HG03066 (cell line): ENCODE measurements around the gene SLC6A6.

Experiments used
- ATAC-seq: cut with Tn5 transposase; IDR thresholded peaks from one replicate; pipeline ENCODE4 v1.9.1; 2021; ENCODE audit warnings: low read depth; ENCODE audit not compliant: unreplicated experiment

Gene SLC6A6

DNA sequence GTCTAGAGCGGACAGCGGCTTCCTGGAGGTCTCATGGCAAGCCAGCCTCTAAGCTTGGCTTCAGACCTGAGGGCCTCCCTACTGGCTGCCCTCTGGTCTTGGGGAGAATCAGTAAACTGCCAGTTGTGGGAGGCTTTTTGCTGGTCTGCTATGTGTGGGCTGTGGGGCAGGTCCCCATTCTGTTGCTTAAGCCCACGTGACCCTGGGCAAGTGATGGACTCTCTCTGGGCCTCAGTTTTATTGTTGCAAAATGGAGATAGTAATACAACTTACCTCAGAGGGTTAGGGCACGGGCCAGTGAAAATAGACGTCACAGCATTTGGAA lies 61.7 kb downstream of the SLC6A6 start:
- no peak for ATAC-seq

DNA sequence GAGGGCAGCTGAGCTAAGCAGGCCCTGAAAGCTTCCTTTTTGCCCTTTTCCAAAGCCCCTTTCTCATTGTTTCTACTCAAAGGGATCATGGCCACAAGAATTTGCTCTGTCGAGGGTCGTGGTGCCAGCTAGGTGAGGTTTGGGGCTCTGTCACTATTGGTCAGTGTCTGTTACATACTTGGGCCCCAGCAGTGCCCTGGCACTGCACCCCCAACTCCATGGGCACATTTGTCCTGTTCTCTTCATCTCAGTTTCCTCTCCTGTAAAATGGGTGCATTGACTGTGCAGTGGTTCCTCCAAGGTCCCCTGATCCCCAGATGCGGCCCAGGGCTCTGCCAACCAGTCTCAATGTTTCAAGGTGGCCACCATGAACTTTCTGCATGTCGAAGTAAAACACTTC lies 62.1 kb downstream of the SLC6A6 start:
- ATAC-seq, result no peak

DNA sequence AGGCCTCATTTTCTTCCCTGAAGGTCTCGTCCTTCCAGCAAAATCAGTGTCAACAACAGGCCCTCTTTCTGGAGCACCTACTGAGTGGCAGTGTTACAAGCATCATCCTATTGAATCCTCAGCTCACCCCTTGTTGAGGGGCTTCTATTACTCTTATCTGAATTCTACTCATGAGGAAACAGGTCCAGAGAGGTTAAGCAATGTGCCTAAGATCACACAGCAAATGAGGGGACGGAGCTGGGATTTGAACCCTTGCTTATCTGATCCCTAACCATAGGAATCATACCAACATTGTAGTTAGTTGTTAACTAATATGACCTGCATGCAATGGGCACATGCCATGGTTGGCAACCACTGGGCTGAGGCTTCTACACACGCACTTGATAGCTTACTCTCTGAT lies 63.0 kb downstream of the SLC6A6 start:
- ATAC-seq, result no peak

DNA sequence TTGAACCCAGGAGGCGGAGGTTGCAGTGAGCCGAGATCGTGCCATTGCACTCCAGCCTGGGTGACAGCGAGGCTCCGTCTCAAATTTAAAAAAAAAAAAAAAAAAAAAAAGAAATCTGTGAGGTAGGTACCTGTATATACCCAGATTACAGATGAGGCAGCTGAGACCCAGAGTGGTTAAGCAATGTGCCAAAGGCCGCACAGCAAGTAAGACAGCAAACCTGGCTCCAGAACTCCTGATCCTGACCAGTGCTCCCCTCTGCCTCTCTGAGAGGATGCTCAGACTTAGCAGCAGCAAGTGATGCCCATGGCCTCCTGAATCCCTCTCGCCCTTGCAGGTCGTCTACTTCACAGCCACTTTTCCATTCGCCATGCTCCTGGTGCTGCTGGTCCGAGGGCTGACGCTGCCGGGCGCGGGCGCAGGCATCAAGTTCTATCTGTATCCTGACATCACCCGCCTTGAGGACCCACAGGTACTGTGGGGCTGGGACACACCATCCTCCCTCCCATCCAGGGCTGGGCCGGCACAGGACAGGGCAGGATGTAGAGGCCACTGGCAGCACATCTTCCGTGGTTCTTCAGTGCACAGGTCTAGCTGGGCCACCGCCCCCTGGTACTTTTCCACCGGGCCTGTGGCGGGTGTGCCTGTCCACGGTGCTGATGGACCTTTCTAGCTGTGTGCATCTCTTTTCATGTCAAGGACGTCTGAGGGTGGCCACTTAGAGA lies 63.9 kb downstream of the SLC6A6 start:
- no peak for ATAC-seq

DNA sequence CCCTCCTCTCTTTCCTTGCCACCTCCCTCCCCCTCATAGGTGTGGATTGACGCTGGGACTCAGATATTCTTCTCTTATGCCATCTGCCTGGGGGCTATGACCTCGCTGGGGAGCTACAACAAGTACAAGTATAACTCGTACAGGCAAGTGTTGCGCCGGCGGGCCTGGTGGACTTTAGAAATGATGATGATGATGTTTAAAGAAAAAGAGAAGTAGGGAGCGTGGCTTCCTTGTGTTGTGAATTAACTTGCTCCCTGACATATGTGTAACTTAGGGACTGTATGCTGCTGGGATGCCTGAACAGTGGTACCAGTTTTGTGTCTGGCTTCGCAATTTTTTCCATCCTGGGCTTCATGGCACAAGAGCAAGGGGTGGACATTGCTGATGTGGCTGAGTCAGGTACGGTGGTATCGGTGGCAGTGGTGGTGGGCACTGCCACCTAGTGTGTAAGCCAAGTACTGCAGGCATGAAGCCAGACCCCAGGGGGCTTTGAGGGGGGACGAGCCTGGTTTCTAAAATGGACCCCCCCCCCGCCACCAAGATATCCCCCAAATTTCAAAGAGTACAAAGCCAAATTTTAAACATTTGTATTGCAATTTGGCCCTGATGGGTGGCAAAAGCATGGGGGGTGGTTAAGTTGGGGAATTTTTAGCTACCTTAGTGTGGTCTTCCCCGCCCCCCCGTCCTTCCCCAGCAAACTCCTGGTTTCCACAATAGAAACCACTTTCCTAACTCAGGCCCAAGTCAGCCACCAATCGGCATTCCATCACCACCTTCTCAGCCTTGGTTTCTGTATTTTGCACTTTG lies 65.6 kb downstream of the SLC6A6 start:
- ATAC-seq, result no peak

DNA sequence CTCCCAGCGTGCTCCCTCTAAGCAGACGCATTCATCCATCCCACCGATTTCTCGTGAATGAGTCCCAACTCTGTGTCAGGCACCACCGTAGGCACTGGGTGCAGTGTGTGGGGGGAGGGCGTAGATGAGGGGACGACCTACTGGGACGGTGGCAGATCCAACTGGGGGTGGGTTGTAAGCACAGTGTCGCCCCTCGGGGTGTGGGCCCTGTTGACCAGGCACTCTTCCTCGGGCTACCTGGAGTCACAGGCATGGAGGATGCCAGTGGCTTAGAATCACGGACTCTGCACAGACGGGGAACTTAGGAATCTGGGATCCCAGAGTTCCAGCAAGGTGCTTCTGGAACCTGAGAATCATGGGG lies 66.2 kb downstream of the SLC6A6 start:
- ATAC-seq, result no peak

DNA sequence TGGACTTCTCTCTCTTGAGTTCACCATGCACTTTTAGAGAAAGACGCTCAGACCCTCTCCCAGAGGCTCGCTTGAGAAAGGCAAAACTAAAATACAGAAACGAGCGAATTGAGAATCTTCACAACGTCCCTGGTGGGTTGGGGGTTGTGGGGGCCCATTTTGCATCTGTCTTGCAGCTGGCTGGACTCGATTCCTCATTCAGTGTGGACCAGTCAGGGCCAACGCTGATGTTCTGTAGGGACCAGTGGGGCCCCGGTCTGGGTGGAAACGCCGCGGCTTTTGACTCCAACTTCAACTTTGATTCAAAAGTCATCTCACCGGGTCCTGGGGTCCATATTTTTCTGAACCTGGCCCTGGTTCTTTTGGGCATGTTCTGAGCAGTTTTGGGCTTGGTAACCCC lies 68.1 kb downstream of the SLC6A6 start:
- ATAC-seq, result no peak

DNA sequence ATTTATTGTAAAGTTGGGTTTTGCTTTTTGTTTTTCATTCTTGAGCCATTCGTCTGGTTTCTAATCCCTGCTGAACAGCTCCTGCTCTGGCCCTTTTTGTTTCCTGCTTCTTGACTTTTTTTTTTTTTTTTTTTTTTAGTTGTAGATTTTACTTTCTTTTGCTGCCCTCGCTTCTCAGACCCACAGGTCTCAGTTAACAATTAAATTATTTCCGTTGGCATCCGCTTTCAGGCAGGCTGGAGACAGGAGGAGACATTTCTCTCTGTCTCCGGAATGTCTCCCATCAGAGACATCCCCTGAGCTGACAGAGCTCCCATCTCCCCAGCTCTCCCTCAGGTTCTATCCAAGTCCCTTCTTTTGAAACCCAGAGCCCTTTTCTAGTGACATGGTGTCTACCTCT lies 68.6 kb downstream of the SLC6A6 start:
- no peak for ATAC-seq

DNA sequence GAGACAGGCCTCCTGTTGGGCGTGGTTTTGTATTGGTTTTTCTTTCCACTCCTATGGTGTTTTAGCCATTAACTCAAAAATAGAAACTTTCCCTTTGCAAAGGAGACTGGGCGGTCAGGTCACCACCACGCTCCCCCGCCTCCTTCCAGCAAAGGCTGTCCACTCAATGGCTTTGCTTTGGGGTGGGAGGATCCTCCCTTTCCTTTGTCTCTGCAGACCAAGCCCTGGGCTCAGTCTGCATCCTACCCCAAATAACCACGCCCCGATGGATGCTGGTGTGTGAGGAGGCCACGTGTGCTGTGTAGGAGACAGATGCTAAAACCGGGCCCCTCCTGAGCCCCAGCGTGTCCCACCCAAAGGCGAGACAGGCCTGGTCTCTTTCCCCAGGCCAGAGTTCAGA lies 69.3 kb downstream of the SLC6A6 start:
- ATAC-seq, result no peak

DNA sequence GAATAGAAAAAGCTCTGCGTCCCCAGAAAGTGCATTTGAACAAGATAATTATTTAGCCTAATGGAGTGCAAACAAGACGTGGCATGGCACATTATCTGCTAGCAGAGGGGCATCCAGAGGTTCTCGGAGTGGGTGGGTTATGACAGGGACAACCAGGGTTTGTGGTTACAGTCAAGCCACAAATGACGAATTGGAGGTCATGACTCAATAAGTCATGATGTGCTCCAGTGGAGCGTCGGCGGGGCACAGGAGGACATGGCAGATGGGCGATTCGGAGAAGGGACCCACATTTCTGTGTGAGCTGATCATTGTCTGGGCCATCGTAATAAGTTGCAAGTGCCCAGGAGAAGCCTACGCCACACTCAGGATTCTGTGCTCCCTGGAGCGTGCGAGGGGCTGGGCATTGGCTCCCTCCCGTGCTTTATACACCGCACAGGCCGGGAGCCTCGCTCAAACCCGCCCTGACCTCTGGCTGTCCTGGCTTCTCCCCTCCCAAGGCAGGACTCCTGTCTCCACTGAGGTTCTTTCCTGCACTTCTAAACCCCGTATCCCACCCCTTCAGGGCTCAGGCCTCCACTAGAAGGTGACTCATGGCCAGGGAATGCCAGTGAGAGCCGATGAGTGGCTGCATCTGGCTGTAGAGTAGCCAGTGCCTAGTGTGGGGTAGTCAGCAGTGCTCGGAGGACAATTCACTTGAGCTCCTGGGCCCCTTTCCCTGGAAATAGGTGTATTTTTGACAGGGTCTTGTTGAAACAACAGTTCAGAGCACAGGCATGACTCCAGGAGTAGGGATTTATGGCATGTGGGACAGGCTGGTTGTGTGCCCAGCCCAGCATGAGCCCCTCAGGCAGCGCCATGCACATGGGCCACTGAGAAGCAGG lies 70.3 kb downstream of the SLC6A6 start:
- ATAC-seq, result no peak

DNA sequence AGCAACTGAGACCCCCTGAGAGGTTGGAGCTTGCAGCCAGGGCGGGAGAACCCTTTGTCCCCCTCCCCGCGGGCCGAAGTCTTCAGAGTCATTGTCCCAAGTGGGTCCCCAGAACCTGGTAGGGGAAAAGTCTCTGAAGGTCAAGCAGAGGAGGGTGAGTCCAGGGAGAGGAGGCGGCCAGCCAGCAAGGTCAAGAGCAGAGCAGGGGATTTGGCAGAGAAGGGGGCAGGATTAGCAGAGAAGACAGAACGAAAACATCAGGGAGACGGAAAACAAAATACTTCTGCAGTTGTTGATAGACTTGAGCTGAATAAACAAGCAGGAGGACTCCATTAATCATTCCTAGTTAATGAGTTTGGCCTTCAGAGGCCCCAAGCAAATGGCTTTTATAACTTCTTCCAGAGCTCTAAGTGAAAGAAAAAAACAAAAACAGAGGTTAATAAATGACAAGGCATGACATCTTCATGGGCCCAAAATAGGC lies 71.0 kb downstream of the SLC6A6 start:
- ATAC-seq, result no peak

DNA sequence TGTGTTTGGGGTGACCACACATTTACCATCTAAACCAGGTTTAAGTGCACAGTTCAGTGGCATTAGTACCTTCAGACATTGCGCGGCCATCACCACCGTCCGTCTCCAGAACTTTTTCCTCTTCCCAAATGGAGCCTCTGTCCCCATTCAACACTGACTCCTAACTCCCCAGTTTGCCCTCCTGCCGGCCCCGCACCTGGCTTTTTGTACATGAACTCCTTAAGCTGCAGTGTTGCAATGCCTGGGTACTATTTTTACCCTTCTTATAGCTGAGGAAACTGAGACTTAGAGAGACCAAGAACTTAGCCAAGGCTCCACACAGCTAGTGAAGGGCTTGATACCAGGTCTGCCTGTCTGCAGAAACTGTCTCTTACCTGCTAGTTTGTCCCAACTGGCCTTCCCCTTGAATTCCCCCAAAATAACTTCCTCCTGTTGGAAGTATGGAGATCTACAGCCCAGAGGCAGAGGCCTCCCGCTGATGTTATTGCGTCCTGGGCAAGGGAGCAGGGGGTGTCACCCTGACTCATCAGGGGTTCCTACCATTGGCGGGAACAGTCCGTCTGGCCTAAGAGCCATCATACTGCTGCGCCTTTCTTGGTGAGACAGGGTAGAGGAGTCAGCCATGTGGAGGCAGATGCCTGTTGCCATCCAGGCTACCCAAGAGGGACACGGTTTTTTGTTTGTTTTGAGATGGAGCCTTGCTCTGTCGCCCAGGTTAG lies 72.1 kb downstream of the SLC6A6 start:
- no peak for ATAC-seq

DNA sequence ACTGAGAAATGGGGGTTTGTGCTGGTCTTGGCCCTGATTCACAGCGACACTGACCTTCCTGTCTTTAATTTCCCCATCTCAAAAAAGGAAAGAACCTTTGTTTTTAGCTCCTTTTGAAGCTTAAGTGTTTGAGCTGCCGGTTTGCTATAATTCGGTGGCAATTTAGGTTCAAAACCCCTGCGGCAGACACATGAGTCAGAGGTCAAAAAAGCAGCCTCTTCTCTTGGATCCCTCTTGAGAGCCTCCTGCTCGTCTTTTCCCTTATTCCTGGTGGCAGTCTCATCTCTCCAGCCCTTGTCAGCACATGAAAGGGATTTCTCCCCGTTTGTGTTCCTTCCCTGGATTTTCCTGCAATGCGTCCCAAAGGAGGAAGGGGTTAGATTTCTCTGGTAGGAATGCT lies 73.2 kb downstream of the SLC6A6 start:
- ATAC-seq, result no peak

DNA sequence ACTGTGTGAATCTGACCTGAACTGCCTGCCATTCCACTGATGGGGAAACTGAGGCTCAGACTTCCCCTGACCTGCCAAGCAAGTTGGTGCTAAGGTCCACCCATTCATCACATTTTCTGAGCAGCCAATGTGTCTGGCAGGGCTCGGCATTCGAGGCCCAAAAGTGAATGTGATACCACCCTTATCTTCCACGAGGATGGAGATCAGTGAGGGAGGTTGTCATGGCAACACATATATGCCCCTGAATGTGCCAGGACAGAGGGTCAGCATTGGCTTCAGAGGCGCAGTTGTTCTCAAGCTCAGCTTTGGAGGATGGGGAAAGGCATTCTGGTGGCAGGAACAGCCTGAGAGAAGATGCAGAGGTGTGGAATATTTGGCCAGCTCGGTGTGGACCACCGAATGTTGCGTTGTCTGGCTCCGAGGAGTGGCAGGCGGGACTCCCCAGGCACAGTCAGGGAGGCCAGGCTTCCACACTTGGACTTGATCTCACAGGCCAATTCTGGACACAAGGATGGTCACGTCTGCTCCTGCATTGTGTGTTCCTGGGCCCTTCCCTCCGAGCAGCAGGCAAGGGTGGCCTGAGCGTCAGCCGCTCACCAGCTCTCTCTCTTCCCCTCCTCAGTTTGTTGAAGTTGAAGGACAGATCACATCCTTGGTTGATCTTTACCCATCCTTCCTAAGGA lies 74.3 kb downstream of the SLC6A6 start:
- ATAC-seq, result no peak

DNA sequence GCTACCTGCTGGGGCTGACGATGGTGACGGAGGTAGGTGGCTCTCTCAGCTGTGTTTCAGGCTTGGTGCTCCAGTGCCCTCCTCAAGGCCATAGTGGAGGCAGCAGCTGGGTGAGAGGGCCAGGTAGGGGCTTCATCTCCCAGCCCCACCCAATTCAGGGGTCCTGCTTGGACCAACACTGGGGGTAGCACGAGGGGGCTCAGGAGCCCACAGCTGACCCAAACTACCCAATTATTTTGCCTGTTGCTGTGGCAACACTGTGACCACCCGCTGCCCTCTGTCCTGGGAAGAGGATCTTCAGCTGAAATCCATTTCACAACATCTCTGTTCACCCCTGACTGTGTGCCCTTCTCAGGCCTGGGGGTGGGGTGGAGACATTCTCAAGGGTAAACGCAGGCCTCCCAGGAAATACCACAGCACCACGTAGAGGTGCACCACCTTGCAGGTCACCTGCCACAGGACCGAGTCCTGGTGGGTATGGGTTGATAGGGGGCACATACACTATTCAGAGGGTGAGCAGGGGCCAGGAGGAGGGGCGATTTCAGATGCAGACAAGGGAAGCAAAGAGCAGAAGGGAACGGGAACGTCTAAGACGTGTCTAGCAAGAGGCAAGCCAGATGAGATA lies 75.0 kb downstream of the SLC6A6 start:
- ATAC-seq, result no peak

DNA sequence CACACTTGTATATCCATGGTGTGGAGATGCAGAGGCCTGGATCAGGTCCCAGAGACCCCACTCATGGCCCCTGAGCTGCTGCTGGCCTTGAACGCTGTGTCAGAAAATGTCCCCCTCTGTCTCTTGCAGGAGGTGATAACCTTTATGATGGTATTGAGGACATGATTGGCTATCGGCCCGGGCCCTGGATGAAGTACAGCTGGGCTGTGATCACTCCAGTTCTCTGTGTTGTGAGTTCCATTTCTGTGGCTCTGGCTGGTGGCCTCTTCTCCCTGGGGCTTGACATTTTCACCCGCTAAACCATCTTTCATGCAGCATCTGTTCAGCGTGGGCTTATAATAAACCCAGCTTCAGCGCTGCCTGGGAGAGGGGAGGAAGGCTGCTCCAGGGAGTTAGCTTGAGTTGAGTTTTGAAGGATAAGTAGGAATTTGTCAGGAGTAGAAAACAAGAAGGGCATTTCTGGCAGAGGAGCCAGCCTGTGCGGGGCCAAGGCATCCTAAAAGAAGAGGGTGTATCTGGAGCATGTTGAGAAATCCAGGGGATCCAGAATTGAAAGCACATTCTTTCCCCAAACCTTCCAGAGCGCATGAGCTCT lies 76.6 kb downstream of the SLC6A6 start:
- ATAC-seq, result no peak

DNA sequence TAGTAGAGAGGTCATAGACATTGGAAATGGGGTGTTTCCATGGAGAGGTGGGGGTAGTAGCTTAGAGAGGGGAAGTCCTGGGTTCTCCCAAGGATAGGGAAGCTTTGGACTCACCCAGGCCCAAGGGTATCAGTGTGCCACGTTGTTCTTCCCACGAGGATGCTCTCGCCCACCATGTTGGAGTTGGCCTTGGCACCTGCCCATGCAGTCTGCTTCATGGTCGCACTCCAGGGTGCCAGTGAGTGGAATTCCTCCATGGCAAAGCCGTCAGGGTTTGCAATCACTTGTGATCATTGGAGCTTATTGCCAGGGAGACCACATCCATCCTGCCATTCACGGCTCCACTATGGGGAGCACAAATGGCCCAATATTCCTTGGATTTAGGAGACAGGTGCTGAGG lies 77.2 kb downstream of the SLC6A6 start:
- no peak for ATAC-seq

DNA sequence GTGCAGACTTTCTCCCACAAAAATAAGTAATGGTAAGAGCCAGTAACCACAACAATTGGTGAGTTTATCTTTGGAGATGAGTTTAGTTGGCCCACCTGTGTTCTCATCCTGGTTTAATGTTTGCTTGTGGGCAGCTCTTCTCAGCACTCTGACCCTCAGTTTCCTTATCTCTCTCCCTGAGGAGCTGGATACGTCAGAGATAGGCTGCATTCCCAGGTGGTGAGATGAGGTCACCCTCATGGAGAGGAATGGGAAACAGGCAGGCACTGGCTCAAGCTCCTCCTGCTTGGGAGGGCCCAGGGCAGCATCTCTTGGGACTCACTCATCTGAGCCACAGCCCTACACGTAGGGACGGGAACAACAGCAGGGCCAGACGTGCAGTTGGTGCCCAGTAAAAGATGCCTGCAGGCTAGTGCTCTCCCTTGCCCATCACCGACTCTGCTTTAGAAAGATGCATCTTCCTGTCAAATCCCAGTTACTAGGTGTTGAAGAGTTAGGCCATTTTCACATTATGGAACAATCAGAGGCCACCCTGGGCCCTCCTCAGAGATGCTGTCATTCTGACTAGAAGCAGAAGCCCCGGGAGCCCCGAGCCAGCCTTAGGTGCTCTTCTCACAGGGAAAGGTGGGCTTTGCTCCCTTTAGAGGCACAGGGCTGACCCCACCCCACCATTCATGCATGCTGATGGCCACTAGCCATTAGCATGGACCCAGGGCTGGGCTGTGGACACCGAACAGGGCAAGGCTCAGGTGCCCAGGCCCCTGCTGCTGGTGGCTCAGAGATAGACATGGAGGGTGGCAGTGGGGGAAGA lies 78.0 kb downstream of the SLC6A6 start:
- no peak for ATAC-seq
